ENCODE data around the gene TUBA4A.

TUBA4A gene

GRCh38 chr2:219285894-219286425, 32.2 kb upstream of the TUBA4A start:
- no peak for DNase-seq (ENCODE audit: low read depth)
- no peak overlapping the region for H3K4me3 ChIP-seq (ENCODE audit: low read depth, low read length)
- TF ChIP-seq, protein P1, sequence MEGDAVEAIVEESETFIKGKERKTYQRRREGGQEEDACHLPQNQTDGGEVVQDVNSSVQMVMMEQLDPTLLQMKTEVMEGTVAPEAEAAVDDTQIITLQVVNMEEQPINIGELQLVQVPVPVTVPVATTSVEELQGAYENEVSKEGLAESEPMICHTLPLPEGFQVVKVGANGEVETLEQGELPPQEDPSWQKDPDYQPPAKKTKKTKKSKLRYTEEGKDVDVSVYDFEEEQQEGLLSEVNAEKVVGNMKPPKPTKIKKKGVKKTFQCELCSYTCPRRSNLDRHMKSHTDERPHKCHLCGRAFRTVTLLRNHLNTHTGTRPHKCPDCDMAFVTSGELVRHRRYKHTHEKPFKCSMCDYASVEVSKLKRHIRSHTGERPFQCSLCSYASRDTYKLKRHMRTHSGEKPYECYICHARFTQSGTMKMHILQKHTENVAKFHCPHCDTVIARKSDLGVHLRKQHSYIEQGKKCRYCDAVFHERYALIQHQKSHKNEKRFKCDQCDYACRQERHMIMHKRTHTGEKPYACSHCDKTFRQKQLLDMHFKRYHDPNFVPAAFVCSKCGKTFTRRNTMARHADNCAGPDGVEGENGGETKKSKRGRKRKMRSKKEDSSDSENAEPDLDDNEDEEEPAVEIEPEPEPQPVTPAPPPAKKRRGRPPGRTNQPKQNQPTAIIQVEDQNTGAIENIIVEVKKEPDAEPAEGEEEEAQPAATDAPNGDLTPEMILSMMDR (IDR thresholded peaks at IDR 0.05; ENCODE audit: insufficient read depth, low read depth, low read length, missing control alignments), result no peak

DNA sequence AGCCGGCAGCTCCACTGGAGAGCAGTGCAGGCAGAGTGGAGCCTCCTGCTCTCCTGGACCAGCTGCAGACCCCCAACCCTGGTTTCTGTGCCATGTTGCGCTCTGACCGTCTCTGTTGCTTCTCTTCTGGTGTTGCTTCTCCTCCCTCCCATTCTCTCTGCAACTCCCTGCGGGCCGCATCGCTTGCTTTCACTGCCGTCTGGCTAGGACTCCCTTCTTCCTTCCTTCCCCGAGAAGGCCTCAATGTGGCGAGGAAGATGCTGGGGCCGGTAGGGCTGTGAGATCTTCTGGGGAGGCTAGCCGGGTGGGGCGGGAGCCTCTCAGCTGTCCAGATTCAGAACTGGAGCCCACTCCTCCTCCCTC, 31.6 kb upstream of the TUBA4A start:
- H3K4me3 ChIP-seq (ENCODE audit: low read depth, low read length), result no peak overlapping the region
- TF ChIP-seq, protein P1 (IDR thresholded peaks at IDR 0.05; ENCODE audit: insufficient read depth, low read depth, low read length, missing control alignments), result no peak
- DNase-seq (ENCODE audit: low read depth), result no peak

DNA sequence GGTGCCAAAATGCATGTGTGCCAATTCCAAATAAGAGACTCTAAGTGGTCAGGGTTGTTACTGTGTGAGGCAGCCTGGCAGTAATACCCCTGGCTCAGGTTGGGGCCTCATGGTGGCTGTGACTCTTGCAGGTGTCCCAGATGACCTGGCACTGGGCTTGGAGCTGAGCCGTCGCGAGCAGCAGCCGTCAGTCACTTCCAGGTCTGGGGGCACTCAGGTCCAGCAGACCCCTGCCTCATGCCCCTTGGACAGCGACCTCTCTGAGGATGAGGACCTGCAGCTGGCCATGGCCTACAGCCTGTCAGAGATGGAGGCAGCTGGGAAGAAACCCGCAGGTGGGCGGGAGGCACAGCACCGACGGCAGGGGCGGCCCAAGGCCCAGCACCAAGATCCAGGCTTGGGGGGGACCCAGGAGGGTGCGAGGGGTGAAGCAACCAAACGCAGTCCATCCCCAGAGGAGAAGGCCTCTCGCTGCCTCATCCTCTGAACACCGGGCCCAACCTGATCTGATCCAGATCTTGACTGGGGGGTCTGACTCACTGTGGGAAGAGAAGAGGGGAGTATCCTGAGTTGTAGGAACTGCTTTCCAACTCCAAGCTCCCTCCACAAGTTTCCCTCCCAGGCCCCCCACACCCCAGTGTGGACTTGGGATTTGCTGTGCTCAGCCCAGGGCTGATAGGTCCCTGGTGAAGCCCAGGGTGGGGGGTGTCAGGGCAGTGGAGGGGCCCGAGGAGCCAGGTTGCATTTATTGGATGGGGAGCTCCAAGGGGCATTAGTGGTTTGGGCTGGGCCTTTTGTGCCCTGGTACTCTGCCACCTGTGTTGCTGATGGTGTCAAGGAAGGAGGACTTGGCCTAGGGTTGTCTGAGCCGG, 31.0 kb upstream of the TUBA4A start:
- DNase-seq (ENCODE audit: low read depth), result no peak
- H3K4me3 ChIP-seq (ENCODE audit: low read depth, low read length), result no peak overlapping the region
- TF ChIP-seq, protein P1 (IDR thresholded peaks at IDR 0.05; ENCODE audit: insufficient read depth, low read depth, low read length, missing control alignments), result no peak

- no peak for DNase-seq (ENCODE audit: low read depth)
- no peak overlapping the region for H3K4me3 ChIP-seq (ENCODE audit: low read depth, low read length)
- TF ChIP-seq, protein P1 (IDR thresholded peaks at IDR 0.05; ENCODE audit: insufficient read depth, low read depth, low read length, missing control alignments), result no peak
Measured at GRCh38 chr2:219282943-219283581, 29.3 kb upstream of the TUBA4A start.

- H3K4me3 ChIP-seq (ENCODE audit: low read depth, low read length), result no peak overlapping the region
- DNase-seq (ENCODE audit: low read depth), result no peak
- TF ChIP-seq, protein P1 (IDR thresholded peaks at IDR 0.05; ENCODE audit: insufficient read depth, low read depth, low read length, missing control alignments), result no peak
Measured at GRCh38 chr2:219282375-219282774, 28.7 kb upstream of the TUBA4A start.

DNA sequence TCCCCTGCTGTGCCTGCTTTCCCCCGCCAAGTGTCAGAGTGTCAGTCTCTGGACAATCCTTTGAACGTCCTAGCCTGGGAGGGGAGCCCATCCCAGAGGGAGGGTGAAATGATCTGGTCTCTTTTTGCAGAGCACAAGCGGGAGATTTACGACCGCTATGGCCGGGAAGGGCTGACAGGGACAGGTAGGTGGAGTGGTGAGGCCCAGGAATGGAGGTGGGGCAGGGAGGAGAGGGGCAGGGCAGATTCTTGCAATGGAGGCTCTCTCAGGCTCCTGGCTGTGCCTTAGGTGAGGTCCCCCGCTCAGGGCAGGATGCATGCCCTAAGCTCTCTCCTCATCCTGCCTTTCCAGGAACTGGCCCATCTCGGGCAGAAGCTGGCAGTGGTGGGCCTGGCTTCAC, 27.9 kb upstream of the TUBA4A start:
- TF ChIP-seq, protein P1 (IDR thresholded peaks at IDR 0.05; ENCODE audit: insufficient read depth, low read depth, low read length, missing control alignments), result no peak
- no peak overlapping the region for H3K4me3 ChIP-seq (ENCODE audit: low read depth, low read length)
- DNase-seq (ENCODE audit: low read depth), result no peak

All from GM12865 (cell line).